ENCODE measurements around the gene SHB. TPM values are rescaled to one million over a fixed set of nuclear protein-coding genes. Genes with fewer than 3 reads are reported as not detected.
A peak's percentile ranks its signal among the peaks of the same experiment; 100 is the strongest.

Gene SHB
- total RNA-seq, 1 donor from 2014 or later: 0.44 TPM

DNA sequence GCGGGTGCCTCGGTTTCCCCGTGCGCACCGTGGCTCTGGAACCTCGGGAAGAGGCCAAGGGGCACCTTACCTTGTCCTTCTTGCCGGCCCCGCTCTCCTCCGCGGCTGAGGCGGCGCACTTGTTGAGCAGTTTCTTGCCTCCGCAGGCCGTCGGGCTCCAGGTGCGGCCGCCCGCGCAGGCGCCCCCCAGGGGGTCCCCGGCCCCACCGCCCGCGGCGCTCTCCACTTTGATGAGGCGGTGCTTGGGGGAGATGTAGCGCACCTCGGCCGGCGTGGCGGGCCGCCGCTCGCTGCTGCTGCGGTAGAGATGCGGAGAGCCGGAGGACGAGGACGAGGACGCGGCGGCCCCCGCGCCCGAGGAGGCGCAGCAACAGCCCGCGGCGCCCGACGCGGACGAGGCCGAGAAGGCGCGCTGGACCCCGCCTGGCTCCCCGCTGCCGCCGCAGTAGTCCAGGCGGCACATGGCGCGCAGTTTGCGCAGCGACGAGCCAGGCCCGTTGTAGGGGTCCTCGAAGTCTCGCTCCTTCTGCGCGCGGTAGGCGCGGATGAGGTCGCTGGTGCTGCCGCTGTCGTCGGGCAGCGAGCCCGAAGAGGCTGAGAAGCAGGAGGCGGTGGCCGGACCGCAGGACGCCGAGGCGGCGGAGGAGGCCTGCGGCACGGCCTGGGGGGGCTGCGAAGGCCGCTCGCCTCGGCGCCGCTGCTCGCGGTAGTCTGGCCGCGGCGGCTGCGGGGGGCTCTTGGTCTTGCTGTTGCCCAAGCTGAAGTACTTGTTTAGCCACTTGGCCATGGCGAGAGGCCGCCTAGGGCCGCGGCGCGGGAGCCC, 957 bp downstream of the SHB start:
- intact Hi-C loops (cut with micrococcal nuclease): loop anchor here (1.0 to 10.0 kb wide), 4 partner anchors 19 to 486 kb away; partner anchors contain the start of gene ALDH1B1
- Mint-ChIP-seq H3K4me1 (peaks cover 14% of the 10 kb centered on the region), H3K9me3 (no peaks in the 10 kb centered on the region), H3K27me3 (peaks cover 31% of the 10 kb centered on the region), H3K4me3 (peak overlapping the region; percentile 80), H3K36me3 (ENCODE audit: low read depth) (no peaks in the 10 kb centered on the region), H3K27ac (no peak overlapping the region)
- TF ChIP-seq, protein P1, sequence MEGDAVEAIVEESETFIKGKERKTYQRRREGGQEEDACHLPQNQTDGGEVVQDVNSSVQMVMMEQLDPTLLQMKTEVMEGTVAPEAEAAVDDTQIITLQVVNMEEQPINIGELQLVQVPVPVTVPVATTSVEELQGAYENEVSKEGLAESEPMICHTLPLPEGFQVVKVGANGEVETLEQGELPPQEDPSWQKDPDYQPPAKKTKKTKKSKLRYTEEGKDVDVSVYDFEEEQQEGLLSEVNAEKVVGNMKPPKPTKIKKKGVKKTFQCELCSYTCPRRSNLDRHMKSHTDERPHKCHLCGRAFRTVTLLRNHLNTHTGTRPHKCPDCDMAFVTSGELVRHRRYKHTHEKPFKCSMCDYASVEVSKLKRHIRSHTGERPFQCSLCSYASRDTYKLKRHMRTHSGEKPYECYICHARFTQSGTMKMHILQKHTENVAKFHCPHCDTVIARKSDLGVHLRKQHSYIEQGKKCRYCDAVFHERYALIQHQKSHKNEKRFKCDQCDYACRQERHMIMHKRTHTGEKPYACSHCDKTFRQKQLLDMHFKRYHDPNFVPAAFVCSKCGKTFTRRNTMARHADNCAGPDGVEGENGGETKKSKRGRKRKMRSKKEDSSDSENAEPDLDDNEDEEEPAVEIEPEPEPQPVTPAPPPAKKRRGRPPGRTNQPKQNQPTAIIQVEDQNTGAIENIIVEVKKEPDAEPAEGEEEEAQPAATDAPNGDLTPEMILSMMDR (IDR thresholded peaks at IDR 0.05): no peak
- DNase-seq: peak; percentile 30
- CTCF ChIA-PET: interaction anchor here (0.6 to 1.0 kb wide), 3 partner anchors 155 to 321 kb away, joined by 3 to 9 read pairs (median 3); no protein-coding TSS in a partner anchor
- ATAC-seq (ENCODE audit: low read depth): no peak
- POLR2A ChIA-PET: interaction anchor here (1.3 kb wide), 1 partner anchor 325 kb away, joined by 3 read pairs; the partner anchor contains the start of gene ALDH1B1

DNA sequence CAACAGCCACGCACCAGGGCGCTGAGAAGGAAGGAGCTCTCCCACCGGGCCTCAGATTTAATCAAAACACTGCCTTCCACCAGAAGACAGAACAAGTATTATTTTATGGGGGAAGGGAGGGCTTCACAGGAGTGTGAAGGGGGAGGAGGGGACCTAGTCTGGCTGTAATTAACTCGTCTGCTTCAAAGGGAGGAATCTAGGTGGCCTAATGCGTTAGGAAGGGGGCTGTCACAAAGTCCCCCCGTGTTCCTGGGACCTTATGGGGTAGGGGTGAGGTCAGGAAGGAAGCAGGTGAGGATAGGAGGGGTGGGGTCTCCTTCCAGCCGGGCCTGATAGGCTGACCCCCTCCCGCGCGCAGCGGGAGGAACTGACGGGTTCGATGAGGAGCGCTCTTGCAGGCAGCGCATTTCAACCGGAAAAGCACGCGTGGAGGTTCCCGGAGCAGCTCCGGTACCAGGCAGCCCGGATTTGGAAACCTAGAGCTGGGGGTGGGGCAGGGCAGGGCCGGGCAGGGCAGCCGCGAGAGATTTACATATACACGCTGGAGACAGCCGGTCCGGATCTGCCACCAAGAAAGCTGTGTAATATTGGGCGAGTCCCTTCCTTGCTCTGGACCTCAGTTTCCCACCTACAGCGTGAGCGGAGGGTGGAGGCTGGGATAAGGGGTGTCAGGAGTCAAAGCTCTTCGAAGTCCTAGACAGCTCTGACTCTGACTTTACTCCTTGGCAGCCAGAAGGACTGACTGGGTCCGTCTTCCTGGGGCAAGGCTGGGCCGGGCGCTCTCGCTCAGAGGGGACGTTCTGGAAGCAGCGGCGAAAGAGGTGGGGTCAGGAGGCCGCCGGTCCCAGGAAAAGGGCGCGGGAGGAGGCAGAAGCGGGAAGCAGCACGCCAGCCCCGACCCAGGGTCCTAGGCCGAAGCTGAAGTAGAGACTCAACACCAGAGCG, 1.8 kb downstream of the SHB start:
- peak; percentile 23 for DNase-seq
- POLR2A ChIA-PET: interaction anchor here (0.6 kb wide), 1 partner anchor 10 kb away, joined by 3 read pairs; no protein-coding TSS in a partner anchor
- ATAC-seq (ENCODE audit: low read depth): no peak
- Mint-ChIP-seq H3K27me3 (peaks cover 33% of the 10 kb centered on the region), H3K27ac (peak overlapping the region; percentile 46), H3K36me3 (ENCODE audit: low read depth) (no peaks in the 10 kb centered on the region), H3K4me3 (peak overlapping the region; percentile 80), H3K9me3 (no peaks in the 10 kb centered on the region), H3K4me1 (peaks cover 14% of the 10 kb centered on the region)
- TF ChIP-seq, protein P1 (IDR thresholded peaks at IDR 0.05): no peak
- intact Hi-C loops (cut with micrococcal nuclease): loop anchor here (2.0 to 10.0 kb wide), 3 partner anchors 20 to 485 kb away; partner anchors contain the start of gene ALDH1B1
- CTCF ChIA-PET: interaction anchor here (1.0 kb wide), 2 partner anchors 20 to 155 kb away, joined by 3 read pairs; no protein-coding TSS in a partner anchor

DNA sequence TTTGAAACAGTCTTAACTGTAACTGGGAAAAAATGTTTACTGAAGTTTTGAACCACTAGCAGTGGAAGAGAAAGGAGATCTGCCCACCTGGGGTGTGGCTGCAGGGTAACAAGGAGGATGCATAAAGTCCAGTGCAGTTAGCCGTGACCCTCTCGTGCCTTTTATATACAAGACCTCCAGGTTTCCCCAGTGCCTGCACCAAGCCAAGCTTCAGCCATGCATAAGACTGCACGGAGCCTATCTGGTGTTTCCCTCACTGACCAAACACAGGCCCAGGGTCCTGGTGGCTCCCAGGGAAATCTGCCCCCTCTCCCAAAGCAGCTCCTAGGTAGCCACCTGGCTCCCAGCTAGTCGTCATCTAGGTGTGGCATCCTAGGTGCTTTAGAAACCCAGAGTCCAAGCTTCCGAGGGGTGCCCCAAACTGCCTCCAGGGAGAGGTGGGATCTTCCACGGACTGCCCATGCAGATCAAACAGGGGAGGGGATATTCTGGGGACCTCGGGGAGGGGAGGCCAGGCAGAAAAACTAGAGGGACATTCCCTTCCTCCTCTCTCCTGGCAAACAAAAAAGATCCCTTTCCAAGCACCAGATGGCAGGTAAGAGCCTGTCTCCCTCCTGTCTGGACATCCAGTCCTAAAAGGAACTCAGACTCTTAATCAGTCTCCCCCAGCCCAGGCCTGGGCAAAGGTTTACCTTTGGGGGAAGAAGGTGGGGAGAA, 2.7 kb downstream of the SHB start:
- ATAC-seq (ENCODE audit: low read depth) (no peak), DNase-seq (no peak)
- intact Hi-C loops (cut with micrococcal nuclease): loop anchor here (2.0 to 10.0 kb wide), 3 partner anchors 20 to 484 kb away; partner anchors contain the start of gene ALDH1B1
- H3K27me3 Mint-ChIP-seq: peaks cover 33% of the 10 kb centered on the region
- H3K36me3 Mint-ChIP-seq (ENCODE audit: low read depth): no peaks in the 10 kb centered on the region
- POLR2A ChIA-PET: interaction anchor here (0.6 kb wide), 1 partner anchor 9 kb away, joined by 3 read pairs; no protein-coding TSS in a partner anchor
- H3K9me3 Mint-ChIP-seq: no peaks in the 10 kb centered on the region
- CTCF ChIA-PET: interaction anchor here (1.0 kb wide), 2 partner anchors 21 to 154 kb away, joined by 3 read pairs; no protein-coding TSS in a partner anchor
- peak overlapping the region; percentile 80 for H3K4me3 Mint-ChIP-seq
- no peak overlapping the region for H3K27ac Mint-ChIP-seq
- TF ChIP-seq, protein P1 (IDR thresholded peaks at IDR 0.05): no peak
- peaks cover 14% of the 10 kb centered on the region for H3K4me1 Mint-ChIP-seq

DNA sequence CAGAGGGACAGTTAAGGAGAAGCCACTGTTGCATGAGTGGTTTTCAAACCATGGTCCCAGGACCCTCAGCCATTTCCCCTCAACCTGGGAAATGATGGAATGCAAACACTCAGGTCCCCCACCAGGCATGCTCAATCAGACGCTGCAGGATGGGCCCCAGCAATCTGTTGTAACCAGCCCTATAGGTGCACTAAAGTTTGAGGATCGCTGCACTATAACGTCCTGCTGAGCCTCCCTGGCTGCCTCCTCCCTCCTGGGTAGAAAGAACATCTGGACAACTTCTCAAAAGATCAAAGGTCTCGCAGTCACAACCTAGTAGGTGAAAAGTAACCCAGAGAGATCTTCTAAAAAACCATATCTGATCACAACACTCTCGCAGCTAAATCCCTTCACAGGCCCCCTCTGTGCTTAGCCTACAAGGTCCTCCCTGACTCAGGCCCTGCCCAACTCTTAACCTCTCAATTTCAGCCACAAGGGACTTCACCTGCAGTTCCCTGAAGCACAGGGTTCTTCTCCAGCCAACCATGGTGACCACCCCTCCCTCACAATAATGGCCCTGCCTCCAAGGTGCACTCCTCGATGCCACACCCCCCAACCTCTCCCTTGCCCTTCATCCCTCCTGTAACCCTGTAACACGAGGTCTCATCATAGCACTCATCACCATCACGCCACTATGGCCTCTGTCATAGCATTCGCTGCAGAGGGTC, 3.5 kb downstream of the SHB start:
- Mint-ChIP-seq H3K9me3 (no peaks in the 10 kb centered on the region), H3K27ac (no peak overlapping the region), H3K4me3 (no peak overlapping the region), H3K27me3 (peaks cover 33% of the 10 kb centered on the region), H3K4me1 (peaks cover 14% of the 10 kb centered on the region), H3K36me3 (ENCODE audit: low read depth) (no peaks in the 10 kb centered on the region)
- intact Hi-C loops (cut with micrococcal nuclease): loop anchor here (2.0 to 10.0 kb wide), 3 partner anchors 21 to 483 kb away; partner anchors contain the start of gene ALDH1B1
- ChIA-PET CTCF (no interaction called here), POLR2A (no interaction called here)
- DNase-seq (no peak), ATAC-seq (ENCODE audit: low read depth) (no peak)
- TF ChIP-seq, protein P1 (IDR thresholded peaks at IDR 0.05): no peak
